Activated naive CD4-positive, alpha-beta T cell treated with anti-CD3 and anti-CD28 coated beads, Interleukin-2, amount 10 ng/mL, durations not matched to agents 7 days and 5 days (primary cell): ENCODE data around the gene THEM5.
"Not testable (repeated sequence)": the region's sequence is repeated elsewhere in the genome, so short reads cannot be mapped to it uniquely, and the experiment has no call there.

Experiments used
- CTCF ChIA-PET: fragments of 350-600 bp; sonication (Branson Sonifier 250); formaldehyde crosslinking; loops from one replicate; lab custom pipeline; 2021; ENCODE audit warnings: antibody characterized with exemption; lab: Charles Lee
- DNase-seq: peaks from one replicate; pipeline ENCODE4 v3.0.0-alpha.2; 2020
- H3K27ac Mint-ChIP-seq: one replicate; pipeline ENCODE4 v1.8.0; 2021; ENCODE audit warnings: mild to moderate bottlenecking, moderate library complexity, mixed read lengths
- H3K27me3 Mint-ChIP-seq: one replicate; pipeline ENCODE4 v1.8.0; 2021; ENCODE audit warnings: mild to moderate bottlenecking, mixed read lengths
- H3K36me3 Mint-ChIP-seq: one replicate; pipeline ENCODE4 v1.8.0; 2021; ENCODE audit warnings: mixed read lengths
- H3K4me1 Mint-ChIP-seq: one replicate; pipeline ENCODE4 v1.8.0; 2021; ENCODE audit warnings: mixed read lengths
- H3K4me3 Mint-ChIP-seq: one replicate; pipeline ENCODE4 v1.8.0; 2021; ENCODE audit warnings: mild to moderate bottlenecking, moderate library complexity, mixed read lengths
- H3K9me3 Mint-ChIP-seq: one replicate; pipeline ENCODE4 v1.8.0; 2021; ENCODE audit warnings: mixed read lengths

The THEM5 gene

GRCh38 chr1:151883898-151884297, 30.4 kb upstream of the THEM5 start:
- not testable (repeated sequence) for H3K9me3 Mint-ChIP-seq, H3K4me1 Mint-ChIP-seq, H3K27ac Mint-ChIP-seq, DNase-seq, H3K27me3 Mint-ChIP-seq, H3K4me3 Mint-ChIP-seq
- peaks cover 21% of the 10 kb centered on the region for H3K36me3 Mint-ChIP-seq
- CTCF ChIA-PET, result interaction anchor here (0.6 to 1.9 kb wide), 3 partner anchors 18 to 118 kb away, joined by 3 to 9 read pairs (median 3); no protein-coding TSS in a partner anchor

GRCh38 chr1:151882918-151883317, 29.4 kb upstream of the THEM5 start:
- H3K9me3 Mint-ChIP-seq, H3K4me3 Mint-ChIP-seq, H3K27ac Mint-ChIP-seq, H3K27me3 Mint-ChIP-seq, H3K4me1 Mint-ChIP-seq, DNase-seq: not testable (repeated sequence)
- peaks cover 19% of the 10 kb centered on the region for H3K36me3 Mint-ChIP-seq
- CTCF ChIA-PET, result interaction anchor here (0.9 to 1.9 kb wide), 3 partner anchors 46 to 119 kb away, joined by 3 to 9 read pairs (median 4); no protein-coding TSS in a partner anchor

- no peak for DNase-seq
- Mint-ChIP-seq H3K27me3 (no peaks in the 10 kb centered on the region), H3K9me3 (no peaks in the 10 kb centered on the region), H3K27ac (no peak overlapping the region), H3K4me1 (no peaks in the 10 kb centered on the region), H3K4me3 (no peak overlapping the region), H3K36me3 (peaks cover 19% of the 10 kb centered on the region)
- CTCF ChIA-PET, result interaction anchor here (0.6 to 1.4 kb wide), 5 partner anchors 46 to 323 kb away, joined by 3 to 5 read pairs (median 3); no protein-coding TSS in a partner anchor
Observed at GRCh38 chr1:151882466-151882865, 29.0 kb upstream of the THEM5 start.

GRCh38 chr1:151881479-151881878, 28.0 kb upstream of the THEM5 start:
- no peak for DNase-seq
- no peaks in the 10 kb centered on the region for H3K27me3 Mint-ChIP-seq
- H3K36me3 Mint-ChIP-seq, result peaks cover 17% of the 10 kb centered on the region
- H3K4me1 Mint-ChIP-seq, result no peaks in the 10 kb centered on the region
- H3K27ac Mint-ChIP-seq, result no peak overlapping the region
- CTCF ChIA-PET, result interaction anchor here (0.6 to 1.4 kb wide), 5 partner anchors 33 to 578 kb away, joined by 4 to 5 read pairs (median 5); partner anchors contain the start of gene C2CD4D
- no peak overlapping the region for H3K4me3 Mint-ChIP-seq
- no peaks in the 10 kb centered on the region for H3K9me3 Mint-ChIP-seq

GRCh38 chr1:151875419-151876097, 22.0 kb upstream of the THEM5 start:
- H3K4me3 Mint-ChIP-seq, result no peak overlapping the region
- CTCF ChIA-PET, result interaction anchor here (0.7 to 1.2 kb wide), 2 partner anchors 12 to 209 kb away, joined by 3 read pairs; no protein-coding TSS in a partner anchor

GRCh38 chr1:151872776-151873175, 19.3 kb upstream of the THEM5 start:
- CTCF ChIA-PET, H3K27ac Mint-ChIP-seq, H3K27me3 Mint-ChIP-seq, H3K9me3 Mint-ChIP-seq, H3K4me3 Mint-ChIP-seq, H3K4me1 Mint-ChIP-seq, DNase-seq: not testable (repeated sequence)
- peaks cover 27% of the 10 kb centered on the region for H3K36me3 Mint-ChIP-seq

More at GRCh38 chr1:151875419-151876097, 22.0 kb upstream of the THEM5 start:
- H3K4me1 Mint-ChIP-seq, result peaks cover 6% of the 10 kb centered on the region
- no peak for DNase-seq
- H3K36me3 Mint-ChIP-seq, result peaks cover 29% of the 10 kb centered on the region
- no peaks in the 10 kb centered on the region for H3K9me3 Mint-ChIP-seq
- H3K27me3 Mint-ChIP-seq, result no peaks in the 10 kb centered on the region
- no peak overlapping the region for H3K27ac Mint-ChIP-seq

GRCh38 chr1:151871284-151872030, 17.9 kb upstream of the THEM5 start:
- Mint-ChIP-seq H3K4me3 (no peak overlapping the region), H3K36me3 (peaks cover 22% of the 10 kb centered on the region), H3K27ac (no peak overlapping the region), H3K4me1 (peaks cover 6% of the 10 kb centered on the region), H3K27me3 (peaks cover 8% of the 10 kb centered on the region), H3K9me3 (no peaks in the 10 kb centered on the region)
- CTCF ChIA-PET, result interaction anchor here (1.7 kb wide), 1 partner anchor 16 kb away, joined by 5 read pairs; no protein-coding TSS in a partner anchor
- DNase-seq, result no peak

- no peak for DNase-seq
- Mint-ChIP-seq H3K36me3 (peaks cover 6% of the 10 kb centered on the region), H3K4me1 (no peaks in the 10 kb centered on the region), H3K4me3 (no peak overlapping the region), H3K9me3 (no peaks in the 10 kb centered on the region), H3K27ac (no peak overlapping the region), H3K27me3 (peaks cover 15% of the 10 kb centered on the region)
- CTCF ChIA-PET, result no interaction called here
Observed at GRCh38 chr1:151868486-151868885, 15.0 kb upstream of the THEM5 start.

GRCh38 chr1:151867765-151868411, 14.4 kb upstream of the THEM5 start:
- no peak for DNase-seq
- no peaks in the 10 kb centered on the region for H3K4me1 Mint-ChIP-seq
- H3K4me3 Mint-ChIP-seq, result no peak overlapping the region
- CTCF ChIA-PET, result no interaction called here
- no peak overlapping the region for H3K27ac Mint-ChIP-seq
- no peaks in the 10 kb centered on the region for H3K9me3 Mint-ChIP-seq
- peaks cover under 1% of the 10 kb centered on the region for H3K36me3 Mint-ChIP-seq
- peaks cover 16% of the 10 kb centered on the region for H3K27me3 Mint-ChIP-seq

GRCh38 chr1:151867321-151867720, 13.8 kb upstream of the THEM5 start:
- no peaks in the 10 kb centered on the region for H3K9me3 Mint-ChIP-seq
- no peak overlapping the region for H3K4me3 Mint-ChIP-seq
- no peaks in the 10 kb centered on the region for H3K4me1 Mint-ChIP-seq
- H3K27me3 Mint-ChIP-seq, result peaks cover 21% of the 10 kb centered on the region
- CTCF ChIA-PET, result no interaction called here
- no peak for DNase-seq
- H3K27ac Mint-ChIP-seq, result no peak overlapping the region
- no peaks in the 10 kb centered on the region for H3K36me3 Mint-ChIP-seq

- Mint-ChIP-seq H3K27me3 (peaks cover 34% of the 10 kb centered on the region), H3K4me1 (no peaks in the 10 kb centered on the region), H3K36me3 (no peaks in the 10 kb centered on the region), H3K9me3 (no peaks in the 10 kb centered on the region), H3K27ac (no peak overlapping the region), H3K4me3 (no peak overlapping the region)
- CTCF ChIA-PET, result interaction anchor here (0.5 kb wide), 1 partner anchor 56 kb away, joined by 3 read pairs; no protein-coding TSS in a partner anchor
- no peak for DNase-seq
Observed at GRCh38 chr1:151864411-151864810, 10.9 kb upstream of the THEM5 start.

GRCh38 chr1:151862604-151863003, 9.1 kb upstream of the THEM5 start:
- Mint-ChIP-seq H3K27ac (no peak overlapping the region), H3K9me3 (no peaks in the 10 kb centered on the region), H3K36me3 (no peaks in the 10 kb centered on the region), H3K4me1 (no peaks in the 10 kb centered on the region), H3K4me3 (no peak overlapping the region), H3K27me3 (peaks cover 35% of the 10 kb centered on the region)
- CTCF ChIA-PET, result no interaction called here
- no peak for DNase-seq

GRCh38 chr1:151860504-151861187, 7.1 kb upstream of the THEM5 start:
- peaks cover 40% of the 10 kb centered on the region for H3K27me3 Mint-ChIP-seq
- no peaks in the 10 kb centered on the region for H3K9me3 Mint-ChIP-seq
- no peak for DNase-seq
- no peaks in the 10 kb centered on the region for H3K4me1 Mint-ChIP-seq
- no peak overlapping the region for H3K27ac Mint-ChIP-seq
- H3K4me3 Mint-ChIP-seq, result no peak overlapping the region
- H3K36me3 Mint-ChIP-seq, result no peaks in the 10 kb centered on the region
- CTCF ChIA-PET, result no interaction called here
